GM23338 (cell line): ENCODE results near the gene KAT8. TPM values are rescaled to one million over a fixed set of nuclear protein-coding genes. Genes with fewer than 3 reads are reported as not detected.
A peak's percentile ranks its signal among the peaks of the same experiment; 100 is the strongest.

ENCODE experiments used
- ATAC-seq: fragments of 200-7000 bp; cut with Tn5 transposase; 3 replicates; pipeline ENCODE4 v1.9.1; 2020
- DNase-seq: peaks from one replicate; pipeline ENCODE4 v3.0.0-alpha.2; 2015; ENCODE audit warnings: low spot score
- H2AFZ ChIP-seq: fragments of 200-600 bp; sonication (generic); 2 replicates; pipeline ENCODE4 v1.8.0; 2016; ENCODE audit warnings: antibody characterized with exemption, mild to moderate bottlenecking, moderate library complexity
- H3F3A ChIP-seq: fragments of 200-600 bp; sonication (generic); replicated peaks from 2 replicates; pipeline ENCODE4 v1.8.0; 2017; ENCODE audit warnings: antibody characterized with exemption, mixed run types, low read depth
- H3K27ac ChIP-seq: fragments of 200-600 bp; sonication (generic); 2 replicates; pipeline ENCODE4 v1.6.1; 2016; ENCODE audit warnings: low read depth
- H3K27me3 ChIP-seq: fragments of 200-600 bp; sonication (generic); 2 replicates; pipeline ENCODE4 v1.8.0; 2016; ENCODE audit warnings: mild to moderate bottlenecking, mixed run types, moderate library complexity; ENCODE audit not compliant: insufficient read depth
- H3K36me3 ChIP-seq: fragments of 200-600 bp; sonication (generic); 2 replicates; pipeline ENCODE4 v1.8.0; 2016; ENCODE audit warnings: mild to moderate bottlenecking; ENCODE audit not compliant: insufficient read depth
- H3K4me1 ChIP-seq: fragments of 200-600 bp; sonication (generic); 2 replicates; pipeline ENCODE4 v1.8.0; 2016; ENCODE audit warnings: mild to moderate bottlenecking, moderate library complexity; ENCODE audit not compliant: insufficient read depth
- H3K4me2 ChIP-seq: fragments of 200-600 bp; sonication (generic); 2 replicates; pipeline ENCODE4 v1.7.1; 2017; ENCODE audit warnings: mixed run types
- H3K4me3 ChIP-seq: fragments of 200-600 bp; sonication (generic); 2 replicates; pipeline ENCODE4 v1.6.1; 2016; ENCODE audit warnings: mixed run types
- H3K79me2 ChIP-seq: fragments of 200-600 bp; sonication (generic); replicated peaks from 2 replicates; pipeline ENCODE4 v1.8.0; 2017; ENCODE audit warnings: mild to moderate bottlenecking; ENCODE audit not compliant: insufficient read depth
- H3K9me2 ChIP-seq: fragments of 200-600 bp; sonication (generic); 2 replicates; pipeline ENCODE4 v1.8.0; 2017; ENCODE audit not compliant: insufficient read depth
- H4K20me1 ChIP-seq: fragments of 200-600 bp; sonication (generic); replicated peaks from 2 replicates; pipeline ENCODE4 v1.8.0; 2017; ENCODE audit warnings: mild to moderate bottlenecking; ENCODE audit not compliant: insufficient read depth
- H3K27ac Mint-ChIP-seq: 2 replicates; pipeline ENCODE4 v1.8.0; 2020; ENCODE audit warnings: inconsistent platforms, mild to moderate bottlenecking, moderate library complexity, mixed read lengths
- H3K27me3 Mint-ChIP-seq: 3 replicates; pipeline ENCODE4 v1.8.0; 2022; ENCODE audit warnings: low read depth, mild to moderate bottlenecking, moderate library complexity, mixed read lengths, inconsistent platforms; ENCODE audit not compliant: insufficient read depth, poor library complexity
- H3K36me3 Mint-ChIP-seq: 3 replicates; pipeline ENCODE4 v1.8.0; 2021; ENCODE audit warnings: low read depth, mild to moderate bottlenecking, inconsistent platforms, moderate library complexity, mixed read lengths
- H3K4me1 Mint-ChIP-seq: 3 replicates; pipeline ENCODE4 v1.8.0; 2020; ENCODE audit warnings: mild to moderate bottlenecking, inconsistent platforms, mixed read lengths
- H3K4me3 Mint-ChIP-seq: 3 replicates; pipeline ENCODE4 v1.8.0; 2021; ENCODE audit warnings: moderate library complexity, mild to moderate bottlenecking, inconsistent platforms, mixed read lengths
- H3K9me3 Mint-ChIP-seq: 3 replicates; pipeline ENCODE4 v1.8.0; 2020; ENCODE audit warnings: moderate library complexity, mild to moderate bottlenecking, inconsistent platforms, mixed read lengths
- CREB1 ChIP-seq: fragments of 250-450 bp; sonication (Bioruptor Pico); IDR thresholded peaks from 2 replicates; pipeline ENCODE4 v1.5.0; 2020; ENCODE audit warnings: low read depth, mild to moderate bottlenecking, moderate library complexity
- EZH2 ChIP-seq: fragments of 200-600 bp; sonication (generic); IDR thresholded peaks from one replicate; pipeline ENCODE4 v1.8.0; 2017; ENCODE audit warnings: antibody characterized with exemption, mild to moderate bottlenecking, low read depth; ENCODE audit not compliant: unreplicated experiment
- EZH2phosphoT487 ChIP-seq: fragments of 200-600 bp; sonication (generic); IDR thresholded peaks from one replicate; pipeline ENCODE4 v1.8.1; 2018; ENCODE audit warnings: antibody characterized with exemption; ENCODE audit not compliant: unreplicated experiment
- JUNB ChIP-seq: IDR thresholded peaks from one replicate; pipeline ENCODE4 v1.6.1; 2016; ENCODE audit warnings: antibody characterized with exemption; ENCODE audit not compliant: unreplicated experiment
- NANOG ChIP-seq: IDR thresholded peaks from 2 replicates; pipeline ENCODE4 v1.6.1; 2016; ENCODE audit warnings: antibody characterized with exemption, borderline replicate concordance
- POLR2AphosphoS5 ChIP-seq: IDR thresholded peaks from 2 replicates; pipeline ENCODE4 v1.6.1; 2016; ENCODE audit warnings: antibody characterized with exemption, low read depth
- STAT1 ChIP-seq: IDR thresholded peaks from one replicate; pipeline ENCODE4 v1.6.1; 2016; ENCODE audit warnings: antibody characterized with exemption; ENCODE audit not compliant: unreplicated experiment
- ZNF114 ChIP-seq: fragments of 250-450 bp; sonication (Bioruptor Pico); IDR thresholded peaks from 2 replicates; pipeline ENCODE4 v1.5.0; 2020; ENCODE audit warnings: mild to moderate bottlenecking, moderate library complexity
- ZNF331 ChIP-seq: fragments of 250-450 bp; sonication (Bioruptor Pico); IDR thresholded peaks from 2 replicates; pipeline ENCODE4 v1.5.0; 2020; ENCODE audit warnings: low read depth, mild to moderate bottlenecking, moderate library complexity
- polyA plus RNA-seq: library from polyadenylated mRNA; unstranded; fragments of >200 nt; fragmentation: Nextera tagmentation; extraction: Ambion mirVana; gene quantifications from 2 replicates; pipeline ENCODE4 v1.2.1, GENCODE V29; 2016
- total RNA-seq: library from RNA; depleted of rRNA; stranded (reverse); fragments of >200 nt; shearing (Covaris generic); gene quantifications from 2 replicates; pipeline ENCODE4 v1.2.3, GENCODE V29; 2014
- TF ChIP-seq, protein P1 (sequence below), 2 experiments: fragments of 200-600 bp in 1 of 2; sonication (generic) in 1 of 2; conservative IDR thresholded peaks; 2 replicates each; pipeline versions ENCODE4 v1.5.1 to v1.6.1; 2016 to 2017; ENCODE audit warnings: antibody characterized with exemption in 2 of 2, low read depth in 2 of 2, mild to moderate bottlenecking in 2 of 2, moderate library complexity in 1 of 2
- TF ChIP-seq, protein P2 (sequence below): IDR thresholded peaks from 2 replicates; pipeline ENCODE4 v1.6.1; 2016; ENCODE audit warnings: antibody characterized with exemption
- TF ChIP-seq, protein P3 (sequence below): IDR thresholded peaks from one replicate; pipeline ENCODE4 v1.6.1; 2018; ENCODE audit warnings: antibody characterized with exemption; ENCODE audit not compliant: unreplicated experiment
- TF ChIP-seq, protein P4 (sequence below): fragments of 250-450 bp; sonication (Bioruptor Pico); IDR thresholded peaks from 2 replicates; pipeline ENCODE4 v1.5.0; 2020; ENCODE audit warnings: mild to moderate bottlenecking, moderate library complexity

KAT8 gene
- total and polyA plus RNA-seq, 2 experiments from 2014 or later, result 47.6 to 85.4 TPM

DNA sequence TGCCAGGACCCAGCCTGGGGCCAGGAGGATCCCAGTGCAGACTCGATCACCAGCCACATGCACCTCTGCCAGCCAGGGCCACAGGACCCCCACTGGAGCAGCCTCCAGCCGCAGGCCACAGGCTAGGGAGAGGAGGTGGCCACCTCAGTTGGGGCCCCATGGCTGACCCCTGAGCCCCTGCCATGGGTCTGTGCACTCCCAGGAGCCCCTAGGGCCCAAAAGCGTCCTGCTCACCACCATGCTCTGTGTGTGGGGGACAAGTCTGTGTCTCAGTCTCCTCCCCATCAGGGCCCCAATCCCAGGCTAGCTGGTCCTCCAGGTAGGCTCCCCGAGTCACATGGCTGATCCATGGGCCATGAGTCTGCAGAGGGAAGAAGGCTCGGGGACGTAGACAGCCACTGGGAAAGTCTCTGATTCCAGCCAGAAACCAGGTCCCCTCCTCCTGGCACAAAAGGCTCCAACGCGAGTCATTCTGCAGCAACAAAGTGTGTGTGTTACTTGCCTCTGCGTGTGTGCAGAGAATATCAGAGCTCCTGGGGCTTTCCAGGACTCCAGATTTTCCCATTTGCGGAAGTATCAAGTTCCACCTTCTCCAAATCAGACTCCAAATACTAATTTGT, 24.1 kb downstream of the KAT8 start:
- no peak for ATAC-seq
- Histone ChIP-seq H3K4me2 (peak overlapping the region; percentile 74), H2AFZ (no peak overlapping the region), H3K27ac (peak overlapping the region; percentile 80), H4K20me1 (no peaks in the 10 kb centered on the region), H3K27me3 (peaks cover 26% of the 10 kb centered on the region), H3K9me2 (no peaks in the 10 kb centered on the region), H3F3A (0 out of 2 replicates have a peak, but pooled peaks cover 13% of the 10 kb centered on the region), H3K4me3 (peak overlapping the region; percentile 42), H3K4me1 (peaks cover 20% of the 10 kb centered on the region), H3K36me3 (no peaks in the 10 kb centered on the region), H3K79me2 (no peaks in the 10 kb centered on the region)
- no peak for TF ChIP-seq STAT1
- TF ChIP-seq JUNB, result no peak
- TF ChIP-seq ZNF114, result no peak
- no peak for TF ChIP-seq CREB1 (CRISPR knock-in tag)
- TF ChIP-seq, protein P1, sequence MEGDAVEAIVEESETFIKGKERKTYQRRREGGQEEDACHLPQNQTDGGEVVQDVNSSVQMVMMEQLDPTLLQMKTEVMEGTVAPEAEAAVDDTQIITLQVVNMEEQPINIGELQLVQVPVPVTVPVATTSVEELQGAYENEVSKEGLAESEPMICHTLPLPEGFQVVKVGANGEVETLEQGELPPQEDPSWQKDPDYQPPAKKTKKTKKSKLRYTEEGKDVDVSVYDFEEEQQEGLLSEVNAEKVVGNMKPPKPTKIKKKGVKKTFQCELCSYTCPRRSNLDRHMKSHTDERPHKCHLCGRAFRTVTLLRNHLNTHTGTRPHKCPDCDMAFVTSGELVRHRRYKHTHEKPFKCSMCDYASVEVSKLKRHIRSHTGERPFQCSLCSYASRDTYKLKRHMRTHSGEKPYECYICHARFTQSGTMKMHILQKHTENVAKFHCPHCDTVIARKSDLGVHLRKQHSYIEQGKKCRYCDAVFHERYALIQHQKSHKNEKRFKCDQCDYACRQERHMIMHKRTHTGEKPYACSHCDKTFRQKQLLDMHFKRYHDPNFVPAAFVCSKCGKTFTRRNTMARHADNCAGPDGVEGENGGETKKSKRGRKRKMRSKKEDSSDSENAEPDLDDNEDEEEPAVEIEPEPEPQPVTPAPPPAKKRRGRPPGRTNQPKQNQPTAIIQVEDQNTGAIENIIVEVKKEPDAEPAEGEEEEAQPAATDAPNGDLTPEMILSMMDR (conservative IDR thresholded peaks at IDR 0.05; ENCODE audit: low read depth in 2 of 2), result no peak
- TF ChIP-seq, protein P2, sequence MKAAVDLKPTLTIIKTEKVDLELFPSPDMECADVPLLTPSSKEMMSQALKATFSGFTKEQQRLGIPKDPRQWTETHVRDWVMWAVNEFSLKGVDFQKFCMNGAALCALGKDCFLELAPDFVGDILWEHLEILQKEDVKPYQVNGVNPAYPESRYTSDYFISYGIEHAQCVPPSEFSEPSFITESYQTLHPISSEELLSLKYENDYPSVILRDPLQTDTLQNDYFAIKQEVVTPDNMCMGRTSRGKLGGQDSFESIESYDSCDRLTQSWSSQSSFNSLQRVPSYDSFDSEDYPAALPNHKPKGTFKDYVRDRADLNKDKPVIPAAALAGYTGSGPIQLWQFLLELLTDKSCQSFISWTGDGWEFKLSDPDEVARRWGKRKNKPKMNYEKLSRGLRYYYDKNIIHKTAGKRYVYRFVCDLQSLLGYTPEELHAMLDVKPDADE, result no peak
- TF ChIP-seq POLR2AphosphoS5, result no peak
- TF ChIP-seq, protein P3, sequence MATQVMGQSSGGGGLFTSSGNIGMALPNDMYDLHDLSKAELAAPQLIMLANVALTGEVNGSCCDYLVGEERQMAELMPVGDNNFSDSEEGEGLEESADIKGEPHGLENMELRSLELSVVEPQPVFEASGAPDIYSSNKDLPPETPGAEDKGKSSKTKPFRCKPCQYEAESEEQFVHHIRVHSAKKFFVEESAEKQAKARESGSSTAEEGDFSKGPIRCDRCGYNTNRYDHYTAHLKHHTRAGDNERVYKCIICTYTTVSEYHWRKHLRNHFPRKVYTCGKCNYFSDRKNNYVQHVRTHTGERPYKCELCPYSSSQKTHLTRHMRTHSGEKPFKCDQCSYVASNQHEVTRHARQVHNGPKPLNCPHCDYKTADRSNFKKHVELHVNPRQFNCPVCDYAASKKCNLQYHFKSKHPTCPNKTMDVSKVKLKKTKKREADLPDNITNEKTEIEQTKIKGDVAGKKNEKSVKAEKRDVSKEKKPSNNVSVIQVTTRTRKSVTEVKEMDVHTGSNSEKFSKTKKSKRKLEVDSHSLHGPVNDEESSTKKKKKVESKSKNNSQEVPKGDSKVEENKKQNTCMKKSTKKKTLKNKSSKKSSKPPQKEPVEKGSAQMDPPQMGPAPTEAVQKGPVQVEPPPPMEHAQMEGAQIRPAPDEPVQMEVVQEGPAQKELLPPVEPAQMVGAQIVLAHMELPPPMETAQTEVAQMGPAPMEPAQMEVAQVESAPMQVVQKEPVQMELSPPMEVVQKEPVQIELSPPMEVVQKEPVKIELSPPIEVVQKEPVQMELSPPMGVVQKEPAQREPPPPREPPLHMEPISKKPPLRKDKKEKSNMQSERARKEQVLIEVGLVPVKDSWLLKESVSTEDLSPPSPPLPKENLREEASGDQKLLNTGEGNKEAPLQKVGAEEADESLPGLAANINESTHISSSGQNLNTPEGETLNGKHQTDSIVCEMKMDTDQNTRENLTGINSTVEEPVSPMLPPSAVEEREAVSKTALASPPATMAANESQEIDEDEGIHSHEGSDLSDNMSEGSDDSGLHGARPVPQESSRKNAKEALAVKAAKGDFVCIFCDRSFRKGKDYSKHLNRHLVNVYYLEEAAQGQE, result no peak
- no peak for TF ChIP-seq ZNF331
- TF ChIP-seq EZH2phosphoT487, result no peak
- TF ChIP-seq, protein P4, sequence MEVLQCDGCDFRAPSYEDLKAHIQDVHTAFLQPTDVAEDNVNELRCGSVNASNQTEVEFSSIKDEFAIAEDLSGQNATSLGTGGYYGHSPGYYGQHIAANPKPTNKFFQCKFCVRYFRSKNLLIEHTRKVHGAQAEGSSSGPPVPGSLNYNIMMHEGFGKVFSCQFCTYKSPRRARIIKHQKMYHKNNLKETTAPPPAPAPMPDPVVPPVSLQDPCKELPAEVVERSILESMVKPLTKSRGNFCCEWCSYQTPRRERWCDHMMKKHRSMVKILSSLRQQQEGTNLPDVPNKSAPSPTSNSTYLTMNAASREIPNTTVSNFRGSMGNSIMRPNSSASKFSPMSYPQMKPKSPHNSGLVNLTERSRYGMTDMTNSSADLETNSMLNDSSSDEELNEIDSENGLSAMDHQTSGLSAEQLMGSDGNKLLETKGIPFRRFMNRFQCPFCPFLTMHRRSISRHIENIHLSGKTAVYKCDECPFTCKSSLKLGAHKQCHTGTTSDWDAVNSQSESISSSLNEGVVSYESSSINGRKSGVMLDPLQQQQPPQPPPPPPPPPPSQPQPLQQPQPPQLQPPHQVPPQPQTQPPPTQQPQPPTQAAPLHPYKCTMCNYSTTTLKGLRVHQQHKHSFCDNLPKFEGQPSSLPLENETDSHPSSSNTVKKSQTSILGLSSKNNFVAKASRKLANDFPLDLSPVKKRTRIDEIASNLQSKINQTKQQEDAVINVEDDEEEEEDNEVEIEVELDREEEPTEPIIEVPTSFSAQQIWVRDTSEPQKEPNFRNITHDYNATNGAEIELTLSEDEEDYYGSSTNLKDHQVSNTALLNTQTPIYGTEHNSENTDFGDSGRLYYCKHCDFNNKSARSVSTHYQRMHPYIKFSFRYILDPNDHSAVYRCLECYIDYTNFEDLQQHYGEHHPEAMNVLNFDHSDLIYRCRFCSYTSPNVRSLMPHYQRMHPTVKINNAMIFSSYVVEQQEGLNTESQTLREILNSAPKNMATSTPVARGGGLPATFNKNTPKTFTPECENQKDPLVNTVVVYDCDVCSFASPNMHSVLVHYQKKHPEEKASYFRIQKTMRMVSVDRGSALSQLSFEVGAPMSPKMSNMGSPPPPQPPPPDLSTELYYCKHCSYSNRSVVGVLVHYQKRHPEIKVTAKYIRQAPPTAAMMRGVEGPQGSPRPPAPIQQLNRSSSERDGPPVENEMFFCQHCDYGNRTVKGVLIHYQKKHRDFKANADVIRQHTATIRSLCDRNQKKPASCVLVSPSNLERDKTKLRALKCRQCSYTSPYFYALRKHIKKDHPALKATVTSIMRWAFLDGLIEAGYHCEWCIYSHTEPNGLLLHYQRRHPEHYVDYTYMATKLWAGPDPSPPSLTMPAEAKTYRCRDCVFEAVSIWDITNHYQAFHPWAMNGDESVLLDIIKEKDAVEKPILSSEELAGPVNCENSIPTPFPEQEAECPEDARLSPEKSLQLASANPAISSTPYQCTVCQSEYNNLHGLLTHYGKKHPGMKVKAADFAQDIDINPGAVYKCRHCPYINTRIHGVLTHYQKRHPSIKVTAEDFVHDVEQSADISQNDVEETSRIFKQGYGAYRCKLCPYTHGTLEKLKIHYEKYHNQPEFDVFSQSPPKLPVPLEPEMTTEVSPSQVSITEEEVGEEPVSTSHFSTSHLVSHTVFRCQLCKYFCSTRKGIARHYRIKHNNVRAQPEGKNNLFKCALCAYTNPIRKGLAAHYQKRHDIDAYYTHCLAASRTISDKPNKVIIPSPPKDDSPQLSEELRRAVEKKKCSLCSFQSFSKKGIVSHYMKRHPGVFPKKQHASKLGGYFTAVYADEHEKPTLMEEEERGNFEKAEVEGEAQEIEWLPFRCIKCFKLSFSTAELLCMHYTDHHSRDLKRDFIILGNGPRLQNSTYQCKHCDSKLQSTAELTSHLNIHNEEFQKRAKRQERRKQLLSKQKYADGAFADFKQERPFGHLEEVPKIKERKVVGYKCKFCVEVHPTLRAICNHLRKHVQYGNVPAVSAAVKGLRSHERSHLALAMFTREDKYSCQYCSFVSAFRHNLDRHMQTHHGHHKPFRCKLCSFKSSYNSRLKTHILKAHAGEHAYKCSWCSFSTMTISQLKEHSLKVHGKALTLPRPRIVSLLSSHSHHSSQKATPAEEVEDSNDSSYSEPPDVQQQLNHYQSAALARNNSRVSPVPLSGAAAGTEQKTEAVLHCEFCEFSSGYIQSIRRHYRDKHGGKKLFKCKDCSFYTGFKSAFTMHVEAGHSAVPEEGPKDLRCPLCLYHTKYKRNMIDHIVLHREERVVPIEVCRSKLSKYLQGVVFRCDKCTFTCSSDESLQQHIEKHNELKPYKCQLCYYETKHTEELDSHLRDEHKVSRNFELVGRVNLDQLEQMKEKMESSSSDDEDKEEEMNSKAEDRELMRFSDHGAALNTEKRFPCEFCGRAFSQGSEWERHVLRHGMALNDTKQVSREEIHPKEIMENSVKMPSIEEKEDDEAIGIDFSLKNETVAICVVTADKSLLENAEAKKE (CRISPR knock-in tag), result no peak
- no peak for TF ChIP-seq NANOG
- TF ChIP-seq EZH2, result no peak
- H3K27ac Mint-ChIP-seq, result peak overlapping the region; percentile 95
- H3K27me3 Mint-ChIP-seq, result peaks cover 38% of the 10 kb centered on the region
- no peaks in the 10 kb centered on the region; the same call in 2 of the 3 replicates for H3K9me3 Mint-ChIP-seq
- no peaks in the 10 kb centered on the region; the same call in 2 of the 3 replicates for H3K36me3 Mint-ChIP-seq
- peaks cover 34% of the 10 kb centered on the region for H3K4me1 Mint-ChIP-seq
- peak overlapping the region; percentile 70 for H3K4me3 Mint-ChIP-seq
- DNase-seq, result no peak
